HCT116 (cell line): ENCODE results near the gene ZNF423. TPM values are rescaled to one million over a fixed set of nuclear protein-coding genes. Genes with fewer than 3 reads are reported as not detected.

Experiments used
- ATAC-seq: fragments of 200-7000 bp; cut with Tn5 transposase; 2 replicates; pipeline ENCODE4 v1.9.1; 2020; ENCODE audit warnings: mild to moderate bottlenecking, moderate library complexity
- BruUV-seq: library from RNA; stranded (reverse); fragments of 400-500 nt; replicated peaks from 2 replicates; lab custom pipeline; 2021; lab: Mats Ljungman, UMichigan
- CTCF ChIA-PET: fragments of 300-600 bp; sonication (Branson Sonifier 250); formaldehyde crosslinking; loops from one replicate; lab custom pipeline; 2021; ENCODE audit warnings: antibody characterized with exemption; lab: Charles Lee
- POLR2A ChIA-PET: fragments of 300-600, 350-600 bp; sonication (Branson Sonifier 250); formaldehyde crosslinking; loops from one replicate; lab custom pipeline; 2021; ENCODE audit warnings: antibody characterized with exemption; lab: Charles Lee
- RAD21 ChIA-PET, 2 experiments: fragments of 300-600 bp; sonication (Branson Sonifier 250); formaldehyde crosslinking; loops; one replicate each; lab custom pipeline; 2023; ENCODE audit warnings: low total read pairs in 2 of 2; ENCODE audit not compliant: uncharacterized antibody in 2 of 2, unreplicated experiment in 2 of 2, low non-redundant PET in 1 of 2; lab: Charles Lee
- DNase-seq: peaks from one replicate; pipeline ENCODE4 v3.0.0-alpha.2; 2010; ENCODE audit warnings: low read depth, low spot score
- H2AFZ ChIP-seq: fragments of 200-600 bp; shearing (Covaris generic), sonication (generic); 2 replicates; pipeline ENCODE4 v1.6.1; 2017; ENCODE audit warnings: low read depth, mixed run types, mixed read lengths, antibody characterized with exemption, low read length; ENCODE audit not compliant: poor library complexity, severe bottlenecking
- H3K27ac ChIP-seq: 2 replicates; pipeline ENCODE4 v1.5.1; 2012; ENCODE audit warnings: low read depth, low read length
- H3K27me3 ChIP-seq: fragments of 200-600 bp; sonication (generic); 2 replicates; pipeline ENCODE4 v1.6.1; 2016; ENCODE audit warnings: mixed run types, low read length, mixed read lengths; ENCODE audit not compliant: insufficient read depth
- H3K36me3 ChIP-seq, 2 experiments: fragments of 200-500 bp in 1 of 2; fragments of 200-600 bp in 1 of 2; sonication (Bioruptor generic) in 1 of 2; sonication (generic) in 1 of 2; 2 replicates each; pipeline versions ENCODE4 v1.5.1 to v1.6.1; 2014 to 2016; ENCODE audit warnings: low read length in 2 of 2, inconsistent platforms in 1 of 2, mixed read lengths in 1 of 2, mixed run types in 1 of 2; ENCODE audit not compliant: insufficient read depth in 2 of 2, control insufficient read depth in 1 of 2
- H3K4me1 ChIP-seq, 2 experiments: fragments of 200-600 bp in 1 of 2; sonication (generic) in 1 of 2; 2 replicates each; pipeline versions ENCODE4 v1.5.1 to v1.6.1; 2012 to 2017; ENCODE audit warnings: low read length in 2 of 2, inconsistent platforms in 1 of 2, mild to moderate bottlenecking in 1 of 2, mixed read lengths in 1 of 2, mixed run types in 1 of 2, moderate library complexity in 1 of 2; ENCODE audit not compliant: insufficient read depth in 2 of 2, control insufficient read depth in 1 of 2
- H3K4me2 ChIP-seq: fragments of 200-600 bp; sonication (generic); 2 replicates; pipeline ENCODE4 v1.6.1; 2017; ENCODE audit warnings: mixed run types, low read length, mixed read lengths
- H3K4me3 ChIP-seq, 2 experiments: fragments of 200-600 bp in 1 of 2; sonication (generic) in 1 of 2; replicated peaks in 1 of 2; 2 replicates each; pipeline ENCODE4 v1.5.1; 2011 to 2016; ENCODE audit warnings: low read length in 2 of 2, control low read depth in 1 of 2, low read depth in 1 of 2, mild to moderate bottlenecking in 1 of 2, mixed read lengths in 1 of 2, mixed run types in 1 of 2
- H3K79me2 ChIP-seq: fragments of 200-600 bp; sonication (generic); 2 replicates; pipeline ENCODE4 v1.6.1; 2017; ENCODE audit warnings: mild to moderate bottlenecking, mixed run types, low read length, moderate library complexity, mixed read lengths; ENCODE audit not compliant: insufficient read depth
- H3K9ac ChIP-seq: fragments of 200-600 bp; sonication (generic); 2 replicates; pipeline ENCODE4 v1.6.1; 2016; ENCODE audit warnings: low read length, mixed read lengths
- H3K9me2 ChIP-seq: fragments of 200-600 bp; sonication (generic), shearing (Covaris generic); 2 replicates; pipeline ENCODE4 v1.6.1; 2017; ENCODE audit warnings: mixed run types, mild to moderate bottlenecking, moderate library complexity; ENCODE audit not compliant: insufficient read depth
- H3K9me3 ChIP-seq, 2 experiments: fragments of 200-500 bp in 1 of 2; fragments of 200-600 bp in 1 of 2; sonication (Bioruptor generic) in 1 of 2; sonication (generic) in 1 of 2; 2 replicates each; pipeline ENCODE4 v1.6.1; 2014 to 2017; ENCODE audit warnings: low read length in 2 of 2, mixed read lengths in 2 of 2, inconsistent platforms in 1 of 2, low read depth in 1 of 2, mild to moderate bottlenecking in 1 of 2, mixed run types in 1 of 2, moderate library complexity in 1 of 2; ENCODE audit not compliant: control insufficient read depth in 1 of 2, insufficient read depth in 1 of 2
- H4K20me1 ChIP-seq: fragments of 200-600 bp; sonication (generic), shearing (Covaris generic); 2 replicates; pipeline ENCODE4 v1.6.1; 2017; ENCODE audit warnings: mixed run types, mild to moderate bottlenecking, moderate library complexity; ENCODE audit not compliant: insufficient read depth
- CTCF ChIP-seq, 3 experiments: fragments of 200-600 bp in 1 of 3; sonication (generic) in 1 of 3; IDR thresholded peaks in 2 of 3; conservative IDR thresholded peaks in 1 of 3; 2 replicates each; pipeline ENCODE4 v1.5.1; 2012 to 2017; ENCODE audit warnings: low read depth in 2 of 3, low read length in 2 of 3, antibody characterized with exemption in 1 of 3, borderline replicate concordance in 1 of 3, control low read depth in 1 of 3, mild to moderate bottlenecking in 1 of 3, mixed read lengths in 1 of 3, mixed run types in 1 of 3, moderate library complexity in 1 of 3; ENCODE audit not compliant: insufficient read depth in 1 of 3
- EGR1 ChIP-seq: IDR thresholded peaks from 2 replicates; pipeline ENCODE4 v1.6.1; 2012; ENCODE audit warnings: low read depth
- JUND ChIP-seq: IDR thresholded peaks from 2 replicates; pipeline ENCODE4 v1.6.1; 2012
- POLR2A ChIP-seq: IDR thresholded peaks from 2 replicates; pipeline ENCODE4 v1.7.0; 2011; ENCODE audit warnings: borderline replicate concordance; ENCODE audit not compliant: insufficient read depth, insufficient read length; ENCODE audit errors: extremely low read depth
- POLR2AphosphoS5 ChIP-seq: IDR thresholded peaks from 2 replicates; pipeline ENCODE4 v1.6.1; 2011; ENCODE audit warnings: mild to moderate bottlenecking, low read depth, low read length, moderate library complexity
- RAD21 ChIP-seq: IDR thresholded peaks from 2 replicates; pipeline ENCODE4 v1.6.1; 2012; ENCODE audit warnings: low read depth, mild to moderate bottlenecking
- SIN3A ChIP-seq: IDR thresholded peaks from 2 replicates; pipeline ENCODE4 v1.6.1; 2012; ENCODE audit warnings: low read depth
- TCF7L2 ChIP-seq: IDR thresholded peaks from 2 replicates; pipeline ENCODE4 v1.7.0; 2011; ENCODE audit warnings: borderline replicate concordance, inconsistent platforms; ENCODE audit not compliant: insufficient read depth, insufficient read length; ENCODE audit errors: extremely low read depth
- ZFX ChIP-seq: fragments of 450-650 bp; IDR thresholded peaks from 2 replicates; pipeline ENCODE4 v1.6.1; 2017
- intact Hi-C: fragments of 100-400 bp; cut with micrococcal nuclease; formaldehyde crosslinking; loops from 2 replicates; pipeline ENCODE4 v1.10.0; 2022
- total RNA-seq: library from RNA; stranded (reverse); gene quantifications from one replicate; pipeline ENCODE4 v1.2.1, GENCODE V29; 2021; ENCODE audit not compliant: unreplicated experiment
- TF ChIP-seq, protein P1 (sequence below): IDR thresholded peaks from 2 replicates; pipeline ENCODE4 v1.6.1; 2012; ENCODE audit warnings: low read depth
- TF ChIP-seq, protein P2 (sequence below): IDR thresholded peaks from 2 replicates; pipeline ENCODE4 v1.6.1; 2011; ENCODE audit warnings: mild to moderate bottlenecking, low read length, moderate library complexity; ENCODE audit not compliant: insufficient replicate concordance; ENCODE audit errors: extremely low read depth
- TF ChIP-seq, protein P3 (sequence below): IDR thresholded peaks from 2 replicates; pipeline ENCODE4 v1.6.1; 2012
- TF ChIP-seq, protein P4 (sequence below): IDR thresholded peaks from 2 replicates; pipeline ENCODE4 v1.6.1; 2012

The ZNF423 gene
- total RNA-seq, 1 experiment from 2014 or later: 0.22 TPM

DNA sequence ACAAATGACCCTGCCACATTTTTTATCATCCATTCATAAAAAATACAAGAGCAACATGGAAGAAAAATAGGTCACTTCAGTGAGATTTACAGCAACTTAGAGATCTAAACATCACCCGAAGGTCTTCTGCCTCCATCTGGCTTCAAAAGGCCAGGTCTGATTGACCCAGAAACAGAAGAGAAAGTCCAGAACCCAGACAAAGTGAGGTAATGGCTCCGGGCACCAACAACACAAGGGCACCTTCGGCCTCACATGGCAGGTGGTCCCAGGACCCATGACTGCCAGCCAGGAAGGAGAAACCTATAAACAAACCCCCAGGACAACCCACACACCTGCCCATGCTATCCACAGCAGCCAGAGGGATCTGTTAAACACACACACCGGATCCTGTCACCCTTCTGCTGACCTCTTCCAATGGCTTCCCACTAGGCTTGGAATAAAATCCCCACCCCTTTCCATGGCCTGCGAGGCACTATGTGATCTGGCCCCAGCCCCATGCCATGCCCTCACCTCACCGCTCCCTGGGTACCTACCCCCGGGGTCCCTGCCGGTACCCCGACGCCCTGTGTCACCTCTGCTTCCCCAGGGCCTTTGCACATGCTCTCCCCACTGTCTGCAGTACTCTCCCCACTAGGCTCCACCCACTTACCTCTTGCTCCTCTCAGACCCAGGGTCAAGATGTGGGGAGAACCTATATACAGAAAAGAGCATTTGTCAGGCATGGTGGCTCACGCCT, 149.1 kb downstream of the ZNF423 start:
- H3K27me3 ChIP-seq: no peaks in the 10 kb centered on the region
- no TSS peak for BruUV-seq

More for the DNA sequence above, 149.1 kb downstream of the ZNF423 start:
- no peaks in the 10 kb centered on the region for H3K9me2 ChIP-seq
- no peak overlapping the region for H3K4me3 ChIP-seq
- H3K4me2 ChIP-seq: no peak overlapping the region
- peaks cover 0 to 5% of the 10 kb centered on the region in 2 experiments; a peak in 2 of 4 replicates for H3K4me1 ChIP-seq
- RAD21 ChIA-PET: no interaction called here
- H3K27ac ChIP-seq: no peak overlapping the region
- no peaks in the 10 kb centered on the region for H4K20me1 ChIP-seq
- intact Hi-C loops: loop anchor here (10.0 kb wide), 1 partner anchor 152 kb away; no protein-coding TSS in a partner anchor
- H3K36me3 ChIP-seq: no peaks in the 10 kb centered on the region
- H3K79me2 ChIP-seq: no peaks in the 10 kb centered on the region
- CTCF ChIA-PET: no interaction called here
- H2AFZ ChIP-seq: no peak overlapping the region
- ATAC-seq: no peak
- POLR2A ChIA-PET: no interaction called here
- H3K9ac ChIP-seq: no peak overlapping the region
- no peaks in the 10 kb centered on the region for H3K9me3 ChIP-seq
- TF ChIP-seq ZFX (no peak), CTCF (IDR thresholded peaks at IDR 0.05 in 2 of 3, conservative IDR thresholded peaks at IDR 0.05 in 1 of 3; ENCODE audit: borderline replicate concordance in 1 of 3, insufficient read depth in 1 of 3, low read depth in 2 of 3, low read length in 2 of 3) (no peak), JUND (no peak), POLR2AphosphoS5 (no peak), SIN3A (no peak), EGR1 (no peak), TCF7L2 (no peak), RAD21 (no peak), POLR2A (no peak)
- TF ChIP-seq, protein P1, sequence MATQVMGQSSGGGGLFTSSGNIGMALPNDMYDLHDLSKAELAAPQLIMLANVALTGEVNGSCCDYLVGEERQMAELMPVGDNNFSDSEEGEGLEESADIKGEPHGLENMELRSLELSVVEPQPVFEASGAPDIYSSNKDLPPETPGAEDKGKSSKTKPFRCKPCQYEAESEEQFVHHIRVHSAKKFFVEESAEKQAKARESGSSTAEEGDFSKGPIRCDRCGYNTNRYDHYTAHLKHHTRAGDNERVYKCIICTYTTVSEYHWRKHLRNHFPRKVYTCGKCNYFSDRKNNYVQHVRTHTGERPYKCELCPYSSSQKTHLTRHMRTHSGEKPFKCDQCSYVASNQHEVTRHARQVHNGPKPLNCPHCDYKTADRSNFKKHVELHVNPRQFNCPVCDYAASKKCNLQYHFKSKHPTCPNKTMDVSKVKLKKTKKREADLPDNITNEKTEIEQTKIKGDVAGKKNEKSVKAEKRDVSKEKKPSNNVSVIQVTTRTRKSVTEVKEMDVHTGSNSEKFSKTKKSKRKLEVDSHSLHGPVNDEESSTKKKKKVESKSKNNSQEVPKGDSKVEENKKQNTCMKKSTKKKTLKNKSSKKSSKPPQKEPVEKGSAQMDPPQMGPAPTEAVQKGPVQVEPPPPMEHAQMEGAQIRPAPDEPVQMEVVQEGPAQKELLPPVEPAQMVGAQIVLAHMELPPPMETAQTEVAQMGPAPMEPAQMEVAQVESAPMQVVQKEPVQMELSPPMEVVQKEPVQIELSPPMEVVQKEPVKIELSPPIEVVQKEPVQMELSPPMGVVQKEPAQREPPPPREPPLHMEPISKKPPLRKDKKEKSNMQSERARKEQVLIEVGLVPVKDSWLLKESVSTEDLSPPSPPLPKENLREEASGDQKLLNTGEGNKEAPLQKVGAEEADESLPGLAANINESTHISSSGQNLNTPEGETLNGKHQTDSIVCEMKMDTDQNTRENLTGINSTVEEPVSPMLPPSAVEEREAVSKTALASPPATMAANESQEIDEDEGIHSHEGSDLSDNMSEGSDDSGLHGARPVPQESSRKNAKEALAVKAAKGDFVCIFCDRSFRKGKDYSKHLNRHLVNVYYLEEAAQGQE: no peak
- TF ChIP-seq, protein P2, sequence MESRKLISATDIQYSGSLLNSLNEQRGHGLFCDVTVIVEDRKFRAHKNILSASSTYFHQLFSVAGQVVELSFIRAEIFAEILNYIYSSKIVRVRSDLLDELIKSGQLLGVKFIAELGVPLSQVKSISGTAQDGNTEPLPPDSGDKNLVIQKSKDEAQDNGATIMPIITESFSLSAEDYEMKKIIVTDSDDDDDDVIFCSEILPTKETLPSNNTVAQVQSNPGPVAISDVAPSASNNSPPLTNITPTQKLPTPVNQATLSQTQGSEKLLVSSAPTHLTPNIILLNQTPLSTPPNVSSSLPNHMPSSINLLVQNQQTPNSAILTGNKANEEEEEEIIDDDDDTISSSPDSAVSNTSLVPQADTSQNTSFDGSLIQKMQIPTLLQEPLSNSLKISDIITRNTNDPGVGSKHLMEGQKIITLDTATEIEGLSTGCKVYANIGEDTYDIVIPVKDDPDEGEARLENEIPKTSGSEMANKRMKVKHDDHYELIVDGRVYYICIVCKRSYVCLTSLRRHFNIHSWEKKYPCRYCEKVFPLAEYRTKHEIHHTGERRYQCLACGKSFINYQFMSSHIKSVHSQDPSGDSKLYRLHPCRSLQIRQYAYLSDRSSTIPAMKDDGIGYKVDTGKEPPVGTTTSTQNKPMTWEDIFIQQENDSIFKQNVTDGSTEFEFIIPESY: no peak
- TF ChIP-seq, protein P3, sequence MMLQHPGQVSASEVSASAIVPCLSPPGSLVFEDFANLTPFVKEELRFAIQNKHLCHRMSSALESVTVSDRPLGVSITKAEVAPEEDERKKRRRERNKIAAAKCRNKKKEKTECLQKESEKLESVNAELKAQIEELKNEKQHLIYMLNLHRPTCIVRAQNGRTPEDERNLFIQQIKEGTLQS: no peak
- TF ChIP-seq, protein P4, sequence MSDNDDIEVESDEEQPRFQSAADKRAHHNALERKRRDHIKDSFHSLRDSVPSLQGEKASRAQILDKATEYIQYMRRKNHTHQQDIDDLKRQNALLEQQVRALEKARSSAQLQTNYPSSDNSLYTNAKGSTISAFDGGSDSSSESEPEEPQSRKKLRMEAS: no peak
- TF ChIP-seq, all 23 proteins: peak for 0
- DNase-seq: no peak
